SK-N-SH (cell line): Measurements from ENCODE around the gene PDE4B. TPM values are rescaled to one million over a fixed set of nuclear protein-coding genes. Genes with fewer than 3 reads are reported as not detected.

Experiments used
- CTCF ChIA-PET: fragments of 300-600, 350-600 bp; formaldehyde crosslinking; extraction: SDS; loops from one replicate; lab custom pipeline; 2021; lab: Yijun Ruan, JAX
- POLR2A ChIA-PET: fragments of 350-600 bp; sonication (Branson Sonifier 250); formaldehyde crosslinking; extraction: SDS; loops from one replicate; lab custom pipeline; 2020; ENCODE audit warnings: antibody characterized with exemption, inconsistent platforms; lab: Yijun Ruan, JAX
- DNase-seq: peaks from one replicate; pipeline ENCODE4 v3.0.0; 2012
- H2AFZ ChIP-seq: fragments of 200-600 bp; sonication (generic); 2 replicates; pipeline ENCODE4 v1.8.1; 2016; ENCODE audit warnings: antibody characterized with exemption, mild to moderate bottlenecking, low read depth
- H3F3A ChIP-seq: fragments of 200-600 bp; sonication (generic); replicated peaks from 2 replicates; pipeline ENCODE3; 2016; ENCODE audit warnings: antibody characterized with exemption, mild to moderate bottlenecking; ENCODE audit not compliant: insufficient read depth
- H3K27ac ChIP-seq, 2 experiments: fragments of 200-500 bp in 1 of 2; fragments of 200-600 bp in 1 of 2; sonication (Bioruptor generic) in 1 of 2; sonication (generic), shearing (Covaris generic) in 1 of 2; 2 replicates each; pipeline versions ENCODE4 v1.5.1 to v1.6.1; 2014 to 2016; ENCODE audit warnings: low read depth in 2 of 2, inconsistent platforms in 1 of 2, low read length in 1 of 2, mild to moderate bottlenecking in 1 of 2, mixed read lengths in 1 of 2
- H3K27me3 ChIP-seq: fragments of 200-600 bp; sonication (generic), shearing (Covaris generic); 2 replicates; pipeline ENCODE4 v1.6.1; 2016; ENCODE audit warnings: mixed run types; ENCODE audit not compliant: insufficient read depth
- H3K36me3 ChIP-seq, 2 experiments: fragments of 200-500 bp in 1 of 2; fragments of 200-600 bp in 1 of 2; sonication (Bioruptor generic) in 1 of 2; sonication (generic) in 1 of 2; replicated peaks in 1 of 2; 2 replicates each; pipeline versions ENCODE3 to v1.5.1; 2014 to 2016; ENCODE audit warnings: low read length in 1 of 2, mild to moderate bottlenecking in 1 of 2; ENCODE audit not compliant: insufficient read depth in 2 of 2, control insufficient read depth in 1 of 2
- H3K4me1 ChIP-seq, 2 experiments: fragments of 200-500 bp in 1 of 2; fragments of 200-600 bp in 1 of 2; sonication (Bioruptor generic) in 1 of 2; sonication (generic), shearing (Covaris generic) in 1 of 2; 2 replicates each; pipeline versions ENCODE4 v1.5.1 to v1.6.1; 2014 to 2016; ENCODE audit warnings: low read depth in 1 of 2, low read length in 1 of 2, mixed run types in 1 of 2; ENCODE audit not compliant: insufficient read depth in 2 of 2, control insufficient read depth in 1 of 2
- H3K4me2 ChIP-seq: fragments of 200-600 bp; sonication (generic), shearing (Covaris generic); 2 replicates; pipeline ENCODE4 v1.6.1; 2017; ENCODE audit warnings: mixed run types
- H3K4me3 ChIP-seq, 2 experiments: fragments of 200-500 bp in 1 of 2; fragments of 200-600 bp in 1 of 2; sonication (Bioruptor generic) in 1 of 2; sonication (generic), shearing (Covaris generic) in 1 of 2; 2 replicates each; pipeline versions ENCODE4 v1.5.1 to v1.8.1; 2014 to 2016; ENCODE audit warnings: low read depth in 2 of 2, inconsistent platforms in 1 of 2, low read length in 1 of 2, mild to moderate bottlenecking in 1 of 2, mixed read lengths in 1 of 2, moderate library complexity in 1 of 2
- H3K79me2 ChIP-seq: fragments of 200-600 bp; sonication (generic); 2 replicates; pipeline ENCODE4 v1.8.1; 2017; ENCODE audit warnings: mild to moderate bottlenecking; ENCODE audit not compliant: insufficient read depth
- H3K9ac ChIP-seq: fragments of 200-600 bp; sonication (generic); 2 replicates; pipeline ENCODE4 v1.6.1; 2017; ENCODE audit warnings: mixed run types
- H3K9me2 ChIP-seq: fragments of 200-600 bp; sonication (generic); 2 replicates; pipeline ENCODE4 v1.6.1; 2017; ENCODE audit warnings: mixed run types
- H3K9me3 ChIP-seq: fragments of 200-600 bp; sonication (generic); 2 replicates; pipeline ENCODE4 v1.6.1; 2017; ENCODE audit warnings: mixed run types, mild to moderate bottlenecking, moderate library complexity
- H4K20me1 ChIP-seq: fragments of 200-600 bp; sonication (generic); 2 replicates; pipeline ENCODE4 v1.6.1; 2017; ENCODE audit warnings: mild to moderate bottlenecking, mixed run types; ENCODE audit not compliant: insufficient read depth
- CTCF ChIP-seq: fragments of 200-600 bp; sonication (generic); IDR thresholded peaks from 2 replicates; pipeline ENCODE4 v1.6.1; 2017; ENCODE audit warnings: antibody characterized with exemption, mild to moderate bottlenecking, moderate library complexity
- GABPA ChIP-seq: IDR thresholded peaks from 2 replicates; pipeline ENCODE4 v1.4.0; 2012; ENCODE audit warnings: low read depth, mild to moderate bottlenecking
- GATA2 ChIP-seq: sonication (generic); formaldehyde crosslinking; IDR thresholded peaks from 2 replicates; pipeline ENCODE4 v1.5.0; 2020; ENCODE audit warnings: mild to moderate bottlenecking, missing genetic modification reagents
- JUND ChIP-seq: IDR thresholded peaks from 2 replicates; pipeline ENCODE4 v1.4.0; 2012
- MEF2A ChIP-seq: IDR thresholded peaks from 2 replicates; pipeline ENCODE4 v1.4.0; 2012; ENCODE audit warnings: low read depth, borderline replicate concordance
- NFIC ChIP-seq: IDR thresholded peaks from 2 replicates; pipeline ENCODE4 v1.4.0; 2012; ENCODE audit warnings: borderline replicate concordance
- POLR2AphosphoS5 ChIP-seq: IDR thresholded peaks from 2 replicates; pipeline ENCODE4 v1.6.1; 2012; ENCODE audit warnings: low read depth, low read length
- RAD21 ChIP-seq: IDR thresholded peaks from 2 replicates; pipeline ENCODE4 v1.6.1; 2012; ENCODE audit warnings: mild to moderate bottlenecking, low read length
- RXRA ChIP-seq: IDR thresholded peaks from 2 replicates; pipeline ENCODE4 v1.4.0; 2012; ENCODE audit warnings: low read depth, mild to moderate bottlenecking, borderline replicate concordance
- TAF1 ChIP-seq: IDR thresholded peaks from 2 replicates; pipeline ENCODE4 v1.6.1; 2012; ENCODE audit warnings: low read depth, mild to moderate bottlenecking, low read length, moderate library complexity, borderline replicate concordance
- TEAD4 ChIP-seq: IDR thresholded peaks from 2 replicates; pipeline ENCODE4 v1.4.0; 2012; ENCODE audit warnings: mild to moderate bottlenecking, borderline replicate concordance; ENCODE audit not compliant: insufficient read depth
- USF1 ChIP-seq: IDR thresholded peaks from 2 replicates; pipeline ENCODE4 v1.4.0; 2012; ENCODE audit warnings: low read depth, borderline replicate concordance
- USF2 ChIP-seq: fragments of 150-350 bp; IDR thresholded peaks from 2 replicates; pipeline ENCODE4 v1.6.1; 2017; ENCODE audit warnings: antibody characterized with exemption, low read length, low read depth, borderline replicate concordance
- WGBS: methylation state at CpG from one replicate; pipeline ENCODE4 v1.1.6; 2017; ENCODE audit warnings: low lambda C conversion rate; 5-methylcytosine and 5-hydroxymethylcytosine counted together
- polyA plus RNA-seq, 3 experiments: library from polyadenylated mRNA; depleted of rRNA; stranded (reverse); fragments of >200 nt; gene quantifications; 2 replicates each; pipeline ENCODE4 v1.2.3, GENCODE V29; 2012
- TF ChIP-seq, protein P1 (sequence below): IDR thresholded peaks from 2 replicates; pipeline ENCODE4 v1.6.1; 2012; ENCODE audit warnings: mild to moderate bottlenecking, low read depth, low read length, moderate library complexity

Gene PDE4B
- polyA plus RNA-seq, 1 of the 3 experiments (the other 2 are of a cell fraction): 1.9 TPM

- Histone ChIP-seq H3K9ac (no peak overlapping the region), H3F3A (no peaks in the 10 kb centered on the region), H3K9me3 (no peaks in the 10 kb centered on the region), H4K20me1 (no peaks in the 10 kb centered on the region), H2AFZ (no peak overlapping the region), H3K36me3 (no peaks in the 10 kb centered on the region), H3K4me2 (no peak overlapping the region), H3K79me2 (no peaks in the 10 kb centered on the region), H3K4me1 (peaks cover 0 to 13% of the 10 kb centered on the region in 2 experiments; a peak in 2 of 4 replicates), H3K4me3 (no peak overlapping the region), H3K9me2 (no peaks in the 10 kb centered on the region), H3K27me3 (no peaks in the 10 kb centered on the region), H3K27ac (no peak overlapping the region)
- WGBS: 92% methylated on average over 3 of the region's 3 CpGs
- TF ChIP-seq CTCF (no peak), USF1 (no peak), NFIC (no peak), RXRA (no peak), GABPA (no peak), USF2 (no peak), TAF1 (no peak), JUND (no peak), MEF2A (no peak), GATA2 (CRISPR knock-in tag) (no peak), RAD21 (no peak), POLR2AphosphoS5 (no peak), TEAD4 (no peak)
- TF ChIP-seq, protein P1, sequence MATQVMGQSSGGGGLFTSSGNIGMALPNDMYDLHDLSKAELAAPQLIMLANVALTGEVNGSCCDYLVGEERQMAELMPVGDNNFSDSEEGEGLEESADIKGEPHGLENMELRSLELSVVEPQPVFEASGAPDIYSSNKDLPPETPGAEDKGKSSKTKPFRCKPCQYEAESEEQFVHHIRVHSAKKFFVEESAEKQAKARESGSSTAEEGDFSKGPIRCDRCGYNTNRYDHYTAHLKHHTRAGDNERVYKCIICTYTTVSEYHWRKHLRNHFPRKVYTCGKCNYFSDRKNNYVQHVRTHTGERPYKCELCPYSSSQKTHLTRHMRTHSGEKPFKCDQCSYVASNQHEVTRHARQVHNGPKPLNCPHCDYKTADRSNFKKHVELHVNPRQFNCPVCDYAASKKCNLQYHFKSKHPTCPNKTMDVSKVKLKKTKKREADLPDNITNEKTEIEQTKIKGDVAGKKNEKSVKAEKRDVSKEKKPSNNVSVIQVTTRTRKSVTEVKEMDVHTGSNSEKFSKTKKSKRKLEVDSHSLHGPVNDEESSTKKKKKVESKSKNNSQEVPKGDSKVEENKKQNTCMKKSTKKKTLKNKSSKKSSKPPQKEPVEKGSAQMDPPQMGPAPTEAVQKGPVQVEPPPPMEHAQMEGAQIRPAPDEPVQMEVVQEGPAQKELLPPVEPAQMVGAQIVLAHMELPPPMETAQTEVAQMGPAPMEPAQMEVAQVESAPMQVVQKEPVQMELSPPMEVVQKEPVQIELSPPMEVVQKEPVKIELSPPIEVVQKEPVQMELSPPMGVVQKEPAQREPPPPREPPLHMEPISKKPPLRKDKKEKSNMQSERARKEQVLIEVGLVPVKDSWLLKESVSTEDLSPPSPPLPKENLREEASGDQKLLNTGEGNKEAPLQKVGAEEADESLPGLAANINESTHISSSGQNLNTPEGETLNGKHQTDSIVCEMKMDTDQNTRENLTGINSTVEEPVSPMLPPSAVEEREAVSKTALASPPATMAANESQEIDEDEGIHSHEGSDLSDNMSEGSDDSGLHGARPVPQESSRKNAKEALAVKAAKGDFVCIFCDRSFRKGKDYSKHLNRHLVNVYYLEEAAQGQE: no peak
- CTCF ChIA-PET: interaction anchor here (1.8 kb wide), 1 partner anchor 19 kb away, joined by 4 read pairs; no protein-coding TSS in a partner anchor
- DNase-seq: no peak
- POLR2A ChIA-PET: no interaction called here
Measured at GRCh38 chr1:66166753-66167152, 374.1 kb downstream of the PDE4B start.
